ENCODE data around the gene CDKAL1. TPM values are rescaled to one million over a fixed set of nuclear protein-coding genes. Genes with fewer than 3 reads are reported as not detected.

Gene CDKAL1
- total and polyA plus RNA-seq, 2 of the 13 experiments (the other 11 are each of a cell fraction or from before 2014, with no cell fraction given), result 9.5 to 27.7 TPM

DNA sequence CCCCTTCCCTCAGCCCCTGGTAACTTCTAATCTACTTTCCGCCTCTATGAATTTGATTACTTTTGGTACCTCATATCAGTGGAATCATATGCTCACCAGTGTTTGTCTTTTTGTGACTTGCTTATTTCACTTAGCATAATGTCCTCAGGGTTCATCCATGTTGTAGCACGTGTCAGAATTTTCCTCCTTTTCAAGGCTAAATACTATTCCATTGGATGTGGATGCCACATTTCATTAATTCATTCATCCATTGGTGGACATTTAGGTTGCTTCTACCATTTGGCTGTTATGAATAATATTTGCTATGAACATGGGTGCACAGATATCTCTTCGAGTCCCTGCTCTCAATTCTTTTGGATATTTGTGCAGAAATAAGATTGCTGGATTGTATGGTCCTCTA is 670.7 kb downstream of the CDKAL1 start (continued):
- TF ChIP-seq THAP9 (CRISPR knock-in tag; IDR thresholded peaks at IDR 0.05; ENCODE audit: borderline replicate concordance), result no peak
- TF ChIP-seq ZNF547 (CRISPR knock-in tag; IDR thresholded peaks at IDR 0.05), result no peak
- TF ChIP-seq, protein P1, sequence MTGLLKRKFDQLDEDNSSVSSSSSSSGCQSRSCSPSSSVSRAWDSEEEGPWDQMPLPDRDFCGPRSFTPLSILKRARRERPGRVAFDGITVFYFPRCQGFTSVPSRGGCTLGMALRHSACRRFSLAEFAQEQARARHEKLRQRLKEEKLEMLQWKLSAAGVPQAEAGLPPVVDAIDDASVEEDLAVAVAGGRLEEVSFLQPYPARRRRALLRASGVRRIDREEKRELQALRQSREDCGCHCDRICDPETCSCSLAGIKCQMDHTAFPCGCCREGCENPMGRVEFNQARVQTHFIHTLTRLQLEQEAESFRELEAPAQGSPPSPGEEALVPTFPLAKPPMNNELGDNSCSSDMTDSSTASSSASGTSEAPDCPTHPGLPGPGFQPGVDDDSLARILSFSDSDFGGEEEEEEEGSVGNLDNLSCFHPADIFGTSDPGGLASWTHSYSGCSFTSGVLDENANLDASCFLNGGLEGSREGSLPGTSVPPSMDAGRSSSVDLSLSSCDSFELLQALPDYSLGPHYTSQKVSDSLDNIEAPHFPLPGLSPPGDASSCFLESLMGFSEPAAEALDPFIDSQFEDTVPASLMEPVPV (CRISPR knock-in tag; IDR thresholded peaks at IDR 0.05), result no peak
- no peak for TF ChIP-seq GFI1 (CRISPR knock-in tag; IDR thresholded peaks at IDR 0.05; ENCODE audit: borderline replicate concordance)
- no peak for TF ChIP-seq ISL2 (CRISPR knock-in tag; IDR thresholded peaks at IDR 0.05)
- no peak for TF ChIP-seq MXD4 (CRISPR knock-in tag; IDR thresholded peaks at IDR 0.05)
- TF ChIP-seq SUZ12 (IDR thresholded peaks at IDR 0.05; ENCODE audit: low read depth, low read length), result no peak
- TF ChIP-seq, protein P2, sequence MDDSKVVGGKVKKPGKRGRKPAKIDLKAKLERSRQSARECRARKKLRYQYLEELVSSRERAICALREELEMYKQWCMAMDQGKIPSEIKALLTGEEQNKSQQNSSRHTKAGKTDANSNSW (CRISPR knock-in tag; IDR thresholded peaks at IDR 0.05; ENCODE audit: borderline replicate concordance), result no peak
